WTC11 (cell line): ENCODE measurements around the gene AGPAT4. TPM values are rescaled to one million over a fixed set of nuclear protein-coding genes. Genes with fewer than 3 reads are reported as not detected.

Experiments
- ATAC-seq: fragments of 200-7000 bp; cut with Tn5 transposase; 2 replicates; pipeline ENCODE4 v1.10.0; 2021; ENCODE audit warnings: mild to moderate bottlenecking, moderate library complexity
- CTCF ChIA-PET: fragments of 300-600 bp; sonication (Branson Sonifier 250); formaldehyde crosslinking; loops from one replicate; lab custom pipeline; 2021; ENCODE audit warnings: antibody characterized with exemption; lab: Charles Lee
- POLR2A ChIA-PET: fragments of 350-600 bp; sonication (Branson Sonifier 250); formaldehyde crosslinking; loops from one replicate; lab custom pipeline; 2021; ENCODE audit warnings: antibody characterized with exemption; lab: Charles Lee
- DNase-seq: peaks from one replicate; pipeline ENCODE4 v3.0.0; 2021; ENCODE audit warnings: low spot score
- H3K27ac Mint-ChIP-seq: 2 replicates; pipeline ENCODE4 v1.8.0; 2021; ENCODE audit warnings: mixed read lengths
- H3K27me3 Mint-ChIP-seq: 2 replicates; pipeline ENCODE4 v1.8.0; 2021; ENCODE audit warnings: low read depth, mild to moderate bottlenecking, moderate library complexity, mixed read lengths
- H3K36me3 Mint-ChIP-seq: 2 replicates; pipeline ENCODE4 v1.8.0; 2021; ENCODE audit warnings: mixed read lengths
- H3K4me1 Mint-ChIP-seq: 2 replicates; pipeline ENCODE4 v1.8.0; 2022; ENCODE audit warnings: mixed read lengths
- H3K4me3 Mint-ChIP-seq: 2 replicates; pipeline ENCODE4 v1.8.0; 2021; ENCODE audit warnings: mild to moderate bottlenecking, moderate library complexity, mixed read lengths
- H3K9me3 Mint-ChIP-seq: 2 replicates; pipeline ENCODE4 v1.8.0; 2021; ENCODE audit warnings: mixed read lengths
- E2F4 ChIP-seq: sonication (generic); formaldehyde crosslinking; IDR thresholded peaks from 2 replicates; pipeline ENCODE4 v1.8.1; 2022; ENCODE audit warnings: low read depth, mild to moderate bottlenecking, moderate library complexity, missing genetic modification reagents, borderline replicate concordance
- ELF4 ChIP-seq: sonication (generic); formaldehyde crosslinking; IDR thresholded peaks from 2 replicates; pipeline ENCODE4 v1.8.1; 2022; ENCODE audit warnings: low read depth, mild to moderate bottlenecking, moderate library complexity, missing genetic modification reagents
- ESRRA ChIP-seq: sonication (generic); formaldehyde crosslinking; IDR thresholded peaks from 2 replicates; pipeline ENCODE4 v1.8.1; 2022; ENCODE audit warnings: mild to moderate bottlenecking, missing genetic modification reagents, borderline replicate concordance
- JUN ChIP-seq: sonication (generic); formaldehyde crosslinking; IDR thresholded peaks from 2 replicates; pipeline ENCODE4 v1.8.0; 2023; ENCODE audit warnings: mild to moderate bottlenecking, missing genetic modification reagents
- MAX ChIP-seq: sonication (generic); formaldehyde crosslinking; IDR thresholded peaks from 2 replicates; pipeline ENCODE4 v1.8.0; 2022; ENCODE audit warnings: mild to moderate bottlenecking, missing genetic modification reagents
- PRDM15 ChIP-seq: sonication (generic); formaldehyde crosslinking; IDR thresholded peaks from 2 replicates; pipeline ENCODE4 v1.8.0; 2022; ENCODE audit warnings: missing genetic modification reagents
- PRRX2 ChIP-seq: fragments of 250-450 bp; sonication (Bioruptor Pico); IDR thresholded peaks from 2 replicates; pipeline ENCODE4 v1.8.0; 2021; ENCODE audit warnings: mild to moderate bottlenecking
- SMAD3 ChIP-seq: sonication (generic); formaldehyde crosslinking; IDR thresholded peaks from 2 replicates; pipeline ENCODE4 v1.8.0; 2022; ENCODE audit warnings: missing genetic modification reagents, mild to moderate bottlenecking, borderline replicate concordance
- ZBTB21 ChIP-seq: sonication (generic); formaldehyde crosslinking; IDR thresholded peaks from 2 replicates; pipeline ENCODE4 v1.8.1; 2023; ENCODE audit warnings: mild to moderate bottlenecking, missing genetic modification reagents, borderline replicate concordance
- ZNF121 ChIP-seq: sonication (generic); formaldehyde crosslinking; IDR thresholded peaks from 2 replicates; pipeline ENCODE4 v1.8.0; 2023; ENCODE audit warnings: missing genetic modification reagents
- ZNF219 ChIP-seq: sonication (generic); formaldehyde crosslinking; IDR thresholded peaks from 2 replicates; pipeline ENCODE4 v1.8.0; 2023; ENCODE audit warnings: missing genetic modification reagents, mild to moderate bottlenecking, borderline replicate concordance
- ZNF671 ChIP-seq: fragments of 250-450 bp; sonication (Bioruptor Pico); IDR thresholded peaks from 2 replicates; pipeline ENCODE4 v1.8.0; 2021; ENCODE audit warnings: mild to moderate bottlenecking
- total RNA-seq: library from RNA; stranded (reverse); gene quantifications from 3 replicates; pipeline ENCODE4 v1.2.3, GENCODE V29; 2021
- TF ChIP-seq, protein P1 (sequence below): sonication (generic); formaldehyde crosslinking; IDR thresholded peaks from 2 replicates; pipeline ENCODE4 v1.8.1; 2023; ENCODE audit warnings: mild to moderate bottlenecking, missing genetic modification reagents
- TF ChIP-seq, protein P2 (sequence below): fragments of 250-450 bp; sonication (Bioruptor Pico); IDR thresholded peaks from 2 replicates; pipeline ENCODE4 v1.9.0; 2021; ENCODE audit warnings: moderate library complexity, mild to moderate bottlenecking, inconsistent platforms, borderline replicate concordance
- TF ChIP-seq, protein P3 (sequence below): sonication (generic); formaldehyde crosslinking; IDR thresholded peaks from 2 replicates; pipeline ENCODE4 v1.8.1; 2022; ENCODE audit warnings: low read depth, missing genetic modification reagents, borderline replicate concordance

AGPAT4 gene
- total RNA-seq, 1 experiment from 2014 or later: 19.7 TPM

DNA sequence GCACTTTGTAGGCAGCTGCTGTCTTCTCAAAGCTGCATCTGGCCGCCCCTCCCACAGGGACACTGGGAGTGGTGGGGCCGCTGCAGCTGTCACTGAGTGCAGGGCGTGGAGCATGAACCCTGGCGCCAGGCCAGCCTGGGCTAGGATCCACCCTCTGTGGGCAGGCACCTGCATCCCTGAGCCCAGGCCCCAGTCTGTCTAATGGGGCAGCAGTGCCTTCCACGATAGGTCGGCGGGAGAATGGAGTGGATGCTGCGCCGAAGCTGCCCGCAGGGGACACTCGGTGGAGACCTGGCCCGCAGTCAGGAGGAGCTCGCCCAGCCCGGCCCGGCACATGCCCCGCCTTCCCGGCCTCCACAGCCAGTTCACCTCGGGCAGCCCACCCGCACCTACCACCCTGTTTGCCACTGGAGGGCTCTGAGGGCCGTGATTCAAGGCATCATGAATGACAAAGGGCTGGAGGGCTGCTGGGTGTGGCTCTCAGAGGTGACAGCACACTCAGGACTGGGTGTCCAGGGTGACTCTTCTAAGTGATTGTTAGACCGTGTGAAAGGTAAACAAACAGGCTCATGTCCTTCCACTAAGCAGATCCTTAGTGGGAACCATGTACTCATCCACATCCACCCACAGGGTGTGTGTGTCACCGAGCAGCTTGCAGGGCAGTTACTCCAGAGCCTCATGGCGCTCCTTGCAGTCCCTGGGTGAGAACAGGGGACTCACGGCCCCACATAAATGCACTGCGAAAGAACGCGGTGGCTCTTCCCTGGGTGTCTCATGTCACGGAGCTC is 133.9 kb downstream of the AGPAT4 start:
- no peak overlapping the region for H3K27ac Mint-ChIP-seq
- peaks cover 38% of the 10 kb centered on the region for H3K36me3 Mint-ChIP-seq
- ATAC-seq (peak; percentile 68), DNase-seq (no peak)
- TF ChIP-seq, protein P1, sequence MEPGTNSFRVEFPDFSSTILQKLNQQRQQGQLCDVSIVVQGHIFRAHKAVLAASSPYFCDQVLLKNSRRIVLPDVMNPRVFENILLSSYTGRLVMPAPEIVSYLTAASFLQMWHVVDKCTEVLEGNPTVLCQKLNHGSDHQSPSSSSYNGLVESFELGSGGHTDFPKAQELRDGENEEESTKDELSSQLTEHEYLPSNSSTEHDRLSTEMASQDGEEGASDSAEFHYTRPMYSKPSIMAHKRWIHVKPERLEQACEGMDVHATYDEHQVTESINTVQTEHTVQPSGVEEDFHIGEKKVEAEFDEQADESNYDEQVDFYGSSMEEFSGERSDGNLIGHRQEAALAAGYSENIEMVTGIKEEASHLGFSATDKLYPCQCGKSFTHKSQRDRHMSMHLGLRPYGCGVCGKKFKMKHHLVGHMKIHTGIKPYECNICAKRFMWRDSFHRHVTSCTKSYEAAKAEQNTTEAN (CRISPR knock-in tag): no peak
- no peak for TF ChIP-seq MAX
- no peaks in the 10 kb centered on the region for H3K27me3 Mint-ChIP-seq
- ChIA-PET POLR2A (no interaction called here), CTCF (interaction anchor here (1.1 to 3.3 kb wide), 5 partner anchors 61 to 234 kb away, joined by 3 to 20 read pairs (median 4); no protein-coding TSS in a partner anchor)
- H3K9me3 Mint-ChIP-seq: no peaks in the 10 kb centered on the region
- peaks cover 14% of the 10 kb centered on the region for H3K4me1 Mint-ChIP-seq
- no peak overlapping the region for H3K4me3 Mint-ChIP-seq

GRCh38 chr6:161139304-161139765 is 134.5 kb downstream of the AGPAT4 start:
- DNase-seq: no peak
- Mint-ChIP-seq H3K9me3 (no peaks in the 10 kb centered on the region), H3K27ac (no peak overlapping the region; the same call in 1 of the 2 replicates), H3K4me1 (peaks cover 14% of the 10 kb centered on the region), H3K36me3 (peaks cover 40% of the 10 kb centered on the region), H3K27me3 (no peaks in the 10 kb centered on the region), H3K4me3 (no peak overlapping the region)
- ChIA-PET CTCF (interaction anchor here (0.7 to 3.3 kb wide), 6 partner anchors 11 to 389 kb away, joined by 3 to 20 read pairs (median 4); no protein-coding TSS in a partner anchor), POLR2A (no interaction called here)
- TF ChIP-seq SMAD3 (CRISPR knock-in tag) (no peak), PRDM15 (CRISPR knock-in tag) (no peak), ESRRA (CRISPR knock-in tag) (no peak), MAX (no peak), E2F4 (CRISPR knock-in tag) (no peak), ZBTB21 (CRISPR knock-in tag) (no peak), ZNF671 (CRISPR knock-in tag) (no peak), ELF4 (CRISPR knock-in tag) (no peak), JUN (CRISPR knock-in tag) (no peak), ZNF219 (CRISPR knock-in tag) (no peak), PRRX2 (CRISPR knock-in tag) (no peak), ZNF121 (CRISPR knock-in tag) (no peak)
- TF ChIP-seq, protein P2, sequence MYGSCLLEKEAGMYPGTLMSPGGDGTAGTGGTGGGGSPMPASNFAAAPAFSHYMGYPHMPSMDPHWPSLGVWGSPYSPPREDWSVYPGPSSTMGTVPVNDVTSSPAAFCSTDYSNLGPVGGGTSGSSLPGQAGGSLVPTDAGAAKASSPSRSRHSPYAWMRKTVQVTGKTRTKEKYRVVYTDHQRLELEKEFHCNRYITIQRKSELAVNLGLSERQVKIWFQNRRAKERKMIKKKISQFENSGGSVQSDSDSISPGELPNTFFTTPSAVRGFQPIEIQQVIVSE (CRISPR knock-in tag): no peak
- TF ChIP-seq, protein P3, sequence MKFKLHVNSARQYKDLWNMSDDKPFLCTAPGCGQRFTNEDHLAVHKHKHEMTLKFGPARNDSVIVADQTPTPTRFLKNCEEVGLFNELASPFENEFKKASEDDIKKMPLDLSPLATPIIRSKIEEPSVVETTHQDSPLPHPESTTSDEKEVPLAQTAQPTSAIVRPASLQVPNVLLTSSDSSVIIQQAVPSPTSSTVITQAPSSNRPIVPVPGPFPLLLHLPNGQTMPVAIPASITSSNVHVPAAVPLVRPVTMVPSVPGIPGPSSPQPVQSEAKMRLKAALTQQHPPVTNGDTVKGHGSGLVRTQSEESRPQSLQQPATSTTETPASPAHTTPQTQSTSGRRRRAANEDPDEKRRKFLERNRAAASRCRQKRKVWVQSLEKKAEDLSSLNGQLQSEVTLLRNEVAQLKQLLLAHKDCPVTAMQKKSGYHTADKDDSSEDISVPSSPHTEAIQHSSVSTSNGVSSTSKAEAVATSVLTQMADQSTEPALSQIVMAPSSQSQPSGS (CRISPR knock-in tag): no peak
- ATAC-seq: no peak
